HepG2 (cell line): ENCODE measurements around the gene CADPS2. TPM values are rescaled to one million over a fixed set of nuclear protein-coding genes. Genes with fewer than 3 reads are reported as not detected.

Experiments
- ATAC-seq: fragments of 200-7000 bp; cut with Tn5 transposase; 3 replicates; pipeline ENCODE4 v1.9.1; 2020; ENCODE audit warnings: mild to moderate bottlenecking, moderate library complexity
- BruUV-seq: library from RNA; stranded (reverse); fragments of 400-500 nt; replicated peaks from 2 replicates; lab custom pipeline; 2021; lab: Mats Ljungman, UMichigan
- CTCF ChIA-PET: fragments of 300-600 bp; formaldehyde crosslinking; extraction: SDS; loops from one replicate; lab custom pipeline; 2021; ENCODE audit warnings: low total read pairs, inconsistent platforms, low intra/inter-chr PET ratio; lab: Yijun Ruan, JAX
- POLR2A ChIA-PET: fragments of 350-600 bp; sonication (Branson Sonifier 250); formaldehyde crosslinking; loops from one replicate; lab custom pipeline; 2020; ENCODE audit warnings: antibody characterized with exemption, inconsistent platforms; lab: Yijun Ruan, JAX
- DNase-seq: peaks from one replicate; pipeline ENCODE4 v3.0.0-alpha.2; 2015; ENCODE audit warnings: low spot score
- FAIRE-seq: peaks from 3 replicates; lab custom pipeline; 2011; peaks lifted over from hg19 to GRCh38; lab: Jason Lieb, UNC
- H2AFZ ChIP-seq: one replicate; pipeline ENCODE4 v1.6.1; 2011; ENCODE audit warnings: low read length, inconsistent platforms
- H3K27ac ChIP-seq: fragments of 300-600 bp; 3 replicates; pipeline ENCODE4 v1.8.0; 2011; ENCODE audit warnings: mixed run types, mild to moderate bottlenecking, mixed read lengths, low read length, inconsistent platforms; ENCODE audit not compliant: insufficient read depth; ENCODE audit errors: extremely low read length
- H3K27me3 ChIP-seq, 2 experiments: fragments of 200-600 bp in 1 of 2; 2 replicates in 1 of 2; 3 replicates in 1 of 2; pipeline versions ENCODE4 v1.6.0 to v1.8.0; 2011; ENCODE audit warnings: low read length in 2 of 2, mild to moderate bottlenecking in 2 of 2, moderate library complexity in 2 of 2, inconsistent platforms in 1 of 2; ENCODE audit not compliant: insufficient read depth in 2 of 2, control insufficient read depth in 1 of 2
- H3K36me3 ChIP-seq, 2 experiments: fragments of 200-600 bp in 1 of 2; replicated peaks in 1 of 2; 2 replicates in 1 of 2; 3 replicates in 1 of 2; pipeline versions ENCODE4 v1.5.1 to v1.8.0; 2011; ENCODE audit warnings: low read length in 2 of 2, inconsistent platforms in 1 of 2; ENCODE audit not compliant: insufficient read depth in 2 of 2, control insufficient read depth in 1 of 2
- H3K4me1 ChIP-seq: 2 replicates; pipeline ENCODE4 v1.5.1; 2012; ENCODE audit warnings: low read length, inconsistent platforms; ENCODE audit not compliant: insufficient read depth
- H3K4me2 ChIP-seq: 2 replicates; pipeline ENCODE4 v1.6.0; 2011; ENCODE audit warnings: low read depth, low read length, inconsistent platforms
- H3K4me3 ChIP-seq, 3 experiments: fragments of 200-600 bp in 1 of 3; sonication (generic), shearing (Covaris generic) in 1 of 3; replicated peaks in 1 of 3; 2 replicates each; pipeline ENCODE4 v1.5.1; 2011 to 2016; ENCODE audit warnings: low read length in 3 of 3, inconsistent platforms in 2 of 3, low read depth in 2 of 3, mild to moderate bottlenecking in 2 of 3, control low read depth in 1 of 3, mixed read lengths in 1 of 3; ENCODE audit not compliant: insufficient read depth in 1 of 3
- H3K79me2 ChIP-seq: one replicate; pipeline ENCODE4 v1.6.1; 2011; ENCODE audit warnings: low read length, inconsistent platforms; ENCODE audit not compliant: insufficient read depth
- H3K9ac ChIP-seq: 2 replicates; pipeline ENCODE4 v1.6.0; 2011; ENCODE audit warnings: mild to moderate bottlenecking, low read depth, low read length, inconsistent platforms; ENCODE audit not compliant: insufficient read depth
- H3K9me3 ChIP-seq: 2 replicates; pipeline ENCODE4 v1.5.1; 2012; ENCODE audit warnings: mild to moderate bottlenecking, low read length
- H4K20me1 ChIP-seq: 2 replicates; pipeline ENCODE4 v1.6.0; 2011; ENCODE audit warnings: inconsistent platforms, mild to moderate bottlenecking, low read length, moderate library complexity; ENCODE audit not compliant: insufficient read depth
- EZH2 ChIP-seq: conservative IDR thresholded peaks from 2 replicates; pipeline ENCODE4 v1.6.1; 2012; ENCODE audit warnings: mild to moderate bottlenecking, low read depth, low read length, moderate library complexity
- GZF1 ChIP-seq: sonication (generic); formaldehyde crosslinking; IDR thresholded peaks from 2 replicates; pipeline ENCODE4 v1.5.1; 2020; ENCODE audit warnings: mild to moderate bottlenecking, missing genetic modification reagents
- MIER2 ChIP-seq: IDR thresholded peaks from 2 replicates; pipeline ENCODE4 v1.6.1; 2016; ENCODE audit warnings: missing biosample characterization, missing genetic modification reagents
- WGBS: methylation state at CpG from one replicate; pipeline ENCODE4 v1.1.6; 2017; ENCODE audit warnings: low lambda C conversion rate; 5-methylcytosine and 5-hydroxymethylcytosine counted together
- in situ Hi-C: cut with HindIII; loops from 2 replicates; pipeline ENCODE4 v1.10.0; 2017; ENCODE audit warnings: low pct_unique_long_range_greater_than_20kb; ENCODE audit not compliant: extremely low pct_ligation_motif_present
- intact Hi-C: fragments of 100-400 bp; cut with micrococcal nuclease; formaldehyde crosslinking; loops from one replicate; pipeline ENCODE4 v1.10.0; 2022; ENCODE audit not compliant: unreplicated experiment
- polyA plus RNA-seq, 8 experiments: library from polyadenylated mRNA; depleted of rRNA in 3 of 8; stranded (reverse) in 7 of 8; unstranded in 1 of 8; fragments of >200 nt; fragmentation: Illumina TruSeq in 4 of 8; extraction: Trizol in 4 of 8; gene quantifications; 2 replicates each; pipeline versions ENCODE4 v1.2.1 to v1.2.3, GENCODE V29; 2011 to 2016; ENCODE audit warnings: low read depth in 4 of 8, missing spikeins in 1 of 8, mixed read lengths in 1 of 8; ENCODE audit not compliant: insufficient read depth in 1 of 8
- total RNA-seq, 5 experiments: library from RNA; depleted of rRNA; stranded (reverse); fragments of >200 nt; fragmentation: Illumina TruSeq; extraction: Trizol; gene quantifications; 2 replicates each; pipeline ENCODE4 v1.2.3, GENCODE V29; 2016; ENCODE audit warnings: low read depth in 1 of 5
- TF ChIP-seq, protein P1 (sequence below): sonication (generic); formaldehyde crosslinking; IDR thresholded peaks from 2 replicates; pipeline ENCODE4 v1.9.0; 2021; ENCODE audit warnings: missing genetic modification reagents, borderline replicate concordance
- TF ChIP-seq, protein P2 (sequence below): sonication (generic); formaldehyde crosslinking; IDR thresholded peaks from 2 replicates; pipeline ENCODE4 v1.4.0; 2020; ENCODE audit warnings: mild to moderate bottlenecking, low read depth, missing genetic modification reagents

The CADPS2 gene
- total and polyA plus RNA-seq, 2 of the 13 experiments (the other 11 are each of a cell fraction or from before 2014, with no cell fraction given), result 17.6 to 43.8 TPM

DNA sequence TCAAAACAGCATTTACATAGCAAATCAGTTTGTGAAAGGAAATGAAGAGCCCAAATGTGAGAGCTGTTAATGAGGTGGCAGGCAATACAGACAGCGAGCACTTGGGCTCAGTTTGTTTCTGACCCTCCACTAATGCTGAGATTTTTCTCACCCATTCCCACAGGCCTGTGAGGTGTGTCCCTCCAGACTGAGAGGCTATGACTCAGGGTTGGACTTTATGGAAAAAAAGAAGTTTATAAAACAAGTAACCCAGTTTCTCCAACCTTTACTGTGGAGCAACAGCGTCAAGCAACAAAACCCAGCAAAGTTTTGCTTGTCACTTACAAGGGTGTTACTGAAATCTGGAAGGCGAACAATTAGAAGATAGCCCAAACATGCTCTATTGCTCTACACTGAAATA is 576.8 kb downstream of the CADPS2 start:
- DNase-seq (no peak), FAIRE-seq (no peak), ATAC-seq (no peak)
- Histone ChIP-seq H4K20me1 (no peaks in the 10 kb centered on the region), H3K4me2 (no peak overlapping the region), H3K9ac (no peak overlapping the region), H3K27me3 (peaks cover 9 to 83% of the 10 kb centered on the region in 2 experiments), H3K4me1 (peaks cover 32% of the 10 kb centered on the region), H3K36me3 (no peaks in the 10 kb centered on the region), H3K4me3 (no peak overlapping the region), H3K27ac (no peak overlapping the region), H2AFZ (no peak overlapping the region), H3K9me3 (no peaks in the 10 kb centered on the region), H3K79me2 (no peaks in the 10 kb centered on the region)
- ChIA-PET POLR2A (no interaction called here), CTCF (no interaction called here)
- no TSS peak for BruUV-seq
- in situ Hi-C loops (no loop called here), intact Hi-C loops (no loop called here)
- WGBS, result 60% methylated on average over 3 of the region's 3 CpGs
- TF ChIP-seq GZF1 (CRISPR knock-in tag) (no peak), MIER2 (CRISPR knock-in tag) (no peak), EZH2 (0 out of 2 replicates have a peak, but pooled peaks have one; percentile 20)
- TF ChIP-seq, protein P1, sequence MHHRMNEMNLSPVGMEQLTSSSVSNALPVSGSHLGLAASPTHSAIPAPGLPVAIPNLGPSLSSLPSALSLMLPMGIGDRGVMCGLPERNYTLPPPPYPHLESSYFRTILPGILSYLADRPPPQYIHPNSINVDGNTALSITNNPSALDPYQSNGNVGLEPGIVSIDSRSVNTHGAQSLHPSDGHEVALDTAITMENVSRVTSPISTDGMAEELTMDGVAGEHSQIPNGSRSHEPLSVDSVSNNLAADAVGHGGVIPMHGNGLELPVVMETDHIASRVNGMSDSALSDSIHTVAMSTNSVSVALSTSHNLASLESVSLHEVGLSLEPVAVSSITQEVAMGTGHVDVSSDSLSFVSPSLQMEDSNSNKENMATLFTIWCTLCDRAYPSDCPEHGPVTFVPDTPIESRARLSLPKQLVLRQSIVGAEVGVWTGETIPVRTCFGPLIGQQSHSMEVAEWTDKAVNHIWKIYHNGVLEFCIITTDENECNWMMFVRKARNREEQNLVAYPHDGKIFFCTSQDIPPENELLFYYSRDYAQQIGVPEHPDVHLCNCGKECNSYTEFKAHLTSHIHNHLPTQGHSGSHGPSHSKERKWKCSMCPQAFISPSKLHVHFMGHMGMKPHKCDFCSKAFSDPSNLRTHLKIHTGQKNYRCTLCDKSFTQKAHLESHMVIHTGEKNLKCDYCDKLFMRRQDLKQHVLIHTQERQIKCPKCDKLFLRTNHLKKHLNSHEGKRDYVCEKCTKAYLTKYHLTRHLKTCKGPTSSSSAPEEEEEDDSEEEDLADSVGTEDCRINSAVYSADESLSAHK (CRISPR knock-in tag), result no peak
- TF ChIP-seq, protein P2, sequence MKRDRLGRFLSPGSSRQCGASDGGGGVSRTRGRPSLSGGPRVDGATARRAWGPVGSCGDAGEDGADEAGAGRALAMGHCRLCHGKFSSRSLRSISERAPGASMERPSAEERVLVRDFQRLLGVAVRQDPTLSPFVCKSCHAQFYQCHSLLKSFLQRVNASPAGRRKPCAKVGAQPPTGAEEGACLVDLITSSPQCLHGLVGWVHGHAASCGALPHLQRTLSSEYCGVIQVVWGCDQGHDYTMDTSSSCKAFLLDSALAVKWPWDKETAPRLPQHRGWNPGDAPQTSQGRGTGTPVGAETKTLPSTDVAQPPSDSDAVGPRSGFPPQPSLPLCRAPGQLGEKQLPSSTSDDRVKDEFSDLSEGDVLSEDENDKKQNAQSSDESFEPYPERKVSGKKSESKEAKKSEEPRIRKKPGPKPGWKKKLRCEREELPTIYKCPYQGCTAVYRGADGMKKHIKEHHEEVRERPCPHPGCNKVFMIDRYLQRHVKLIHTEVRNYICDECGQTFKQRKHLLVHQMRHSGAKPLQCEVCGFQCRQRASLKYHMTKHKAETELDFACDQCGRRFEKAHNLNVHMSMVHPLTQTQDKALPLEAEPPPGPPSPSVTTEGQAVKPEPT (CRISPR knock-in tag), result no peak
